COR-L47 (cell line): ENCODE data around the gene EYA3.
A peak's percentile ranks its signal among the peaks of the same experiment; 100 is the strongest.

ENCODE experiments used
- DNase-seq: peaks from one replicate; lab custom pipeline; 2025; lab: John Stamatoyannopoulos, UW

The EYA3 gene

DNA sequence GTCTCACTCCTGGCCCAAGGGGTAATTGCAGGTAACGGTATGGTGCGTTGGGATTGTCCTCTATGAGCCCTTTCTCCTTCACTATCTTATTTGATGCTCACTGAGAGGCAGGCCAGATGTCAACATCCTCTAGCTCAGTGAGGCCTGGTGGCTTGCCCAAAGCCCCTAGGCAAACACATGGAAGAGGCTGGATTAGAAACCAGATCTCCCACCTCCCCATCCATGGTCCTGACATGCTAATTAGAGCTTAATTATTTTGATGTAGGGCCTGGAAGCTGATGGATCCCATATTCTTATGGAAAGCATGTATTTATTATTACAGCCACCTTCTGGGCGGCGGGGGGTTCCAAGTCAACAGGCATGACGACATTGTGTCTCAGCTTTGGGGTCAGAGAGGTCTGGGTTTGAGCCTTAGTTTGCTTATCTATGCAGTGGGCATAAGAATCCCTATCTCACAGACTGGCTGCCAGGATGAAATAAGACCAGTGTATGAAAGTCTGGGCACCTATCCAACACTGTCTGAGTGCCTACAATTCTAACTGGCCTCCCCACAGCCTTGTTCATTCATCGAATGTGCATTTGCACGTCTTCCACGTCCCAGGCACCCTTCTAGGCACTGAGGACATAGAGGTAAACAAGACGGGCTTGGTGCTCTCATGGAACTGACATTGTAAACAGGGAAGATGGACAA, 147.4 kb downstream of the EYA3 start:
- DNase-seq, result no peak

DNA sequence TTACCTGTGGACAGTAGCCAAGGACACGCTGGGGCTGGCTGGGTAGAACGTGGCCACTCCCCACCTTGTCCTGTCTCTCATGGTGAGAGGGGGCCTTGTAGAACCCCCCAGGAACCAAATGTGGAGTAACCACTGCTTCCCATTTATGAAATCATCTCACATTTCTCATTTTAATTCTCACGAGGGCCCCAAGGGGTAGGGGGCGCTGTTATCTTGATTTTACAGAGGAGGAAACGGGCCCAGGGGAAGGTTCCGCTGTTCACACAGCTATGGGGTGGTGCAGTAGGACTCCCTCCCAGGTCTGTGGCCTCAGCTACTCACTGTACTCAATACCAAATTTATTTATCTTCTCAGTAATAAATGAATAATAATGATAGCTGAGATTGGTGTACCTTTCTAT, 148.1 kb downstream of the EYA3 start:
- peak; percentile 2 for DNase-seq

DNA sequence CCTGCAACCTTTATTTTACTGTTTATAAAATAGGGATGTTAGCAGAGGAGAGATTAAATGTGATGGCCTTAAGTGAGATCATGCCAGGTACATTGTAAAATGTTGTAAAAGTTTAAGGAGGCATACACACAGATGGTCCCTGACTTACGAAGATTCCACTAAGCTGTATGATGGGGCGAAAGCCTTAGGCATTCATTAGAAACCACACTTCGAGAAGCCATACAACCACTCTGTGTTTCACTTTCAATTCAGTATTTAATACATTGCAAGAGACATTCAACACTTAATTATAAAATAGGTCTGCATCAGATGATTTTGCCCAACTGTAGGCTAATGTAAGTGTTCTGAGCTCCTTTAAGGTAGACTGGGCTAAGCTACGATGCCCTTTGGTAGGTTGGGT, 149.9 kb downstream of the EYA3 start:
- DNase-seq, result no peak

DNA sequence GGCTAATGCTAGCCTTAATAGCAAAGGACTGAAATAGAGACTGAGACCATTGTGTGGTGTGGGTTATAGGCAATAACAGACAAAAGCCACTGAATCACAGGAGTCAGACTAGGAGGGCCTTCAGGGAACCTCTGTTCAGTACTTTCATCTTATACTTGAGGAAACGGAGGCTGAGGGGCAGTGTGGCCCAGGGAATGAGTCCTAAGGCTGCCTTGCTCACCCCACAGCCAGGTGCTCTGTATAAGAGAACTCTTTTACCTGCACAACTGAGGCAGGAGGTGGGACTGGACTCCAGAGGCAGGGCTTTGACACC, 150.9 kb downstream of the EYA3 start:
- no peak for DNase-seq

DNA sequence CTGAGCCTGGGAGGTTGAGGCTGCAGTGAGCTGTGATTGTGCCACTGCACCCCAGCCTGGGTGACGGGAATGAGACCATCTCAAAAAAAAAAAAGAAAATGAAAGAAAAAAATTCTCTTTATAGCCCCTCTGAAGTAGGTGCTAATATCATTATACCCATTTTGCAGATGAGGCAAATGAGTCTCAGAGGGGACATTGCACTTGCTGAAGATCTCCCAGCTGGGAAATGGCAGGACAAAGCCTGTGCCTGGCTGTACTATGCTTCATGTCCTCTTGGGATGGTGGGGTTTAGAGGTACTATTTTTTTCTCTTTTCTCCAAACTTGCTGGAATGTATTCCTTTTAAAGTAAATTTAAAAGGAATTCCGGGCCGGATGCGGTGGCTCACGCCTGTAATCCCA, 152.0 kb downstream of the EYA3 start:
- no peak for DNase-seq

DNA sequence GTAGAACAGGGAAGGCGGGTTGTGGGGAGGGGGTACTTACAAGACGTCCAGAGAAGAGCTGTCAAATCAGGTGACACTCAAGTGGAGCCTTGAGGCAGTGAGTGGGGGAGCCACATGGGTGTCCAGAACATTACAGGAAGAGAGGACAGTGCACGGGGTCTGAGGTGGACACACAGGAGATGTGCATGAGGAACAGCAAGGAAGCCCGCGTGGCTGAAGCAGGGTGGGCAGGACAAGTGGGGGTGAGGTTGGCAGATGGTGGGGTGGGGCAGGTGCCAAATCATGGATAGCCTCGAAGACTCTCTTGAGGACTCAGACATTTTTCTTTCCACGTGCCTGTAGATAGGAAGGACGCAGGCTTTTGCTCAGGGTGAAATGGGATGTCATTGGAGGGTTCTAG, 152.7 kb downstream of the EYA3 start:
- no peak for DNase-seq

DNA sequence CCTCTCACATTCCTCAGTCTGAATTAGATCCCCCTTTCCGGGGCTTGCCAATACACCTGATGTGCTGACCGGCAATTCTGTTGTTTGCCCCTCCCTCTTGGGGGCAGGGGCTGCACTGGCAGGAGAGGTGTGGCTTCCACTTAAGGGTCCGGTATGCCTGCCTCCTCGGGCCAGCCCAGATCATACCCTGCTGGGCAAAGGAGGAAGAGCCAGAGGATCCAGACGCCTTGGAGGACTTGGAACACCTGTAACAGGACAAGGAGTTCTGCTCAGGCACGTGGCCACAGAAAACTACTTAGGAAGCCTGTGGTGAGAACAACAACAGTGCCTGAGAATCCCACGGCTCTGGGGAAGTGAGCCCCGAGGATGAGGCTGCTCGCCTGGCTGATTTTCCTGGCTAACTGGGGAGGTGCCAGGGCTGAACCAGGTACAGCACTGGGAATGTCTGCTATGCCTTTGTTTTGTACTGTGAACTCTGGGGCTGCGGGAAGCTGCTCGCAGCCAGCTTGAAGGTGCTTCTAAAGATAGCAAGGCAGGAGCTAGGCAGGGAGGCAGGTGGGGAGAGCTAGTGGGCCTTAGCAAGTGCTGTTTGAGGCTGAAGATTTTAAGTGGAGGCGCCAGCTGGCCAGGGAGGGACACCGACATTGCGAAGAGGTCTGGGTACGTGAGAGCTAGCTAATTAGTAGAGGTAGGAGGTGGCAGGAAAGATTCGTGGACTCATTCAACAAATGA, 153.4 kb downstream of the EYA3 start, which contains the start of gene SMPDL3B:
TSS of gene SMPDL3B (plus strand) at position 183 of the 732 bp plus-strand sequence. CDS start at position 367, 184 bp downstream.
- DNase-seq, result peak; percentile 52

DNA sequence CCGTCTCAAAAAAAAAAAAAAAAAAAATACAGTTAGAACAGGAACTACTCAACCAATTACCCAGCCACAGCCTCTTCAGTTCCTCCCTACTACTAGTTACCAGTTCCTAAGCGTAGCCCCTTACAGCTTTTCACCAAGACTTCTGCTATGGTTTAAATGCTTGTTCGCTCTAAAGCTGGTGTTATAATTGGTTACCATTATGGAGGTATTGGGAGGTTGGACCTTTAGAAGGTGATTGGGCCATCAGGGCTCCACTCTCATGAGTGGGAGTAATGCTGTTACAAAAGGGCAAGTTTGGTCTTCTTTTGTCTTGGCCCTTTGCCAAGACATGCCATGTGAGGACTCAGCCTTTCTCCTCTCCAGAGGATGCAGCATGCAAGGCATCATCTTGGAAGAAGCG, 156.7 kb downstream of the EYA3 start:
- no peak for DNase-seq

DNA sequence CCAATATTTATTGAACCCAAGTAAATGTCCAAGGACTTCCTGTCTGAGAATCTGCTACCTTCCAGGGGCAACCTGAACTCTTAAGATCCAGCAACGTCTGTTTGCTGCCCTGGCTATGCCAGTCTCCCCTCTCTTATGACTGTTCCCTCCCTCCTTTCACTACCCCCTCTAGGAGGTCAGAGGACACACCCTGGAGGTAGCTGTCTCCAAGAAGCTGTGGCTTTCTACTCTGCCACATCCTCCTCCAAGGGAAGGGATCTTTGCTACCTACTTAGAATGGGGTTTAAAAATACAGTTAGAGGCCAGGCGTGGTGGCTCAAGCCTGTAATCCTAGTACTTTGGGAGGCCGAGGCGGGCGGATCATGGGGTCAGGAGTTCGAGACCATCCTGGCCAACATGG, 157.2 kb downstream of the EYA3 start:
- no peak for DNase-seq

DNA sequence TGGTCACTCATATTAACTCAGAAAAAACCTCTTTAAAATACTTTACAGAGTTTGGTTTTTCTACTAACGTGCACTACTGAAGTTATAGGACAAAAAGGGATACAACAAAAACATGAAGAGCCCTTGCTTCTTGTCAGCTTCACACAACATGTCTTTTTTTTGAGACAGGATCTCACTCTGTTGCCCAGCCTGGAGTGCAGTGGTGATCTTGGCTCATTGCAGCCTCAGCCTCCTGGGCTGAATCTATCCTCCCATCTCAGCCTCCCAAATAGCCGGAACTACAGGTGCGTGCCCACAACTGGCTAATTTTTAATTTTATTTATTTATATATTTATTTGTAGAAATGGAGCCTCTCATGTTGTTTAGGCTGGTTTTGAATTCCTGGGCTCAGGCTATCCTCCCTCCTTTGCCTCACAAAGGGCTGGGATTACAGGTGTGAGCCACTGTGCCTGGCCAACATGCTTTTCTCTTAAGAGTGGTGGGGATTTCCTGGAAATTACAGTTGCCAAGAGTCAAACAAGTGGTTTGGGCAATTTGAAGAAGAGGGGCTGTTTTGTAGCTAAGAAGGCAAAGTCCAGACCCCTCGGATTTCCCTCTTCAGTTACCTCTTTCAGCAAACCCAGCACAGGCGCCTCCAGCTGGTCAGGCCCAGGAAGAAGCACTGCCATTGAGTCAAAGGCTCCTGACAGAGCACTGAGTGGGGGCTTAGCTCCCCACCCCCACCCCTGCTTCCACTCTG, 160.0 kb downstream of the EYA3 start:
- DNase-seq, result no peak

DNA sequence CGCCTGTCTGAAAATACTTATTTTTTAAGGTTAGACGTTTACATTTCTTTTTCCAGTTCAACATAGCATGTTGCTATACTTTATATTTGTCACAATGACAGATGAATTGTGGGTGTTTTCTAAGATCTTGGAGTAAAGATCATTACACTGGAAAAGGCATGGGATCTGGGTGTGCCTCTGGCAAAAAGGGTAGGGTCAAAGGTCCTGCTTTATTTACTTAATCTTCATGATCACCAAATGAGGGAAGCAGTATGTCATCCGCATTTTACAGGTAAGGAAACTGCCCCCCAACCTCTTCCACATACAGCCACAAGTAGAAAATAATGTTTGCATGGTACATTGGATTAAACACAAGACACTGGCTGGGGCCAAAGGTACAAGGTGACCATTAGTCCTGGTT, 166.1 kb downstream of the EYA3 start:
- DNase-seq, result no peak
